ENCODE results near the gene RNMT. TPM values are rescaled to one million over a fixed set of nuclear protein-coding genes. Genes with fewer than 3 reads are reported as not detected.
A peak's percentile ranks its signal among the peaks of the same experiment; 100 is the strongest.
"Not testable (repeated sequence)": the region's sequence is repeated elsewhere in the genome, so short reads cannot be mapped to it uniquely, and the experiment has no call there.

RNMT gene
- 30.7 TPM for total RNA-seq (ENCODE audit: unreplicated experiment)
- long read RNA-seq, full-length matches to known transcripts = 2 of 8 reads
- long read RNA-seq, partial matches to known transcripts = 4 of 8 reads
- long read RNA-seq, other reads (novel, unspliced or antisense) = 2 of 8 reads

DNA sequence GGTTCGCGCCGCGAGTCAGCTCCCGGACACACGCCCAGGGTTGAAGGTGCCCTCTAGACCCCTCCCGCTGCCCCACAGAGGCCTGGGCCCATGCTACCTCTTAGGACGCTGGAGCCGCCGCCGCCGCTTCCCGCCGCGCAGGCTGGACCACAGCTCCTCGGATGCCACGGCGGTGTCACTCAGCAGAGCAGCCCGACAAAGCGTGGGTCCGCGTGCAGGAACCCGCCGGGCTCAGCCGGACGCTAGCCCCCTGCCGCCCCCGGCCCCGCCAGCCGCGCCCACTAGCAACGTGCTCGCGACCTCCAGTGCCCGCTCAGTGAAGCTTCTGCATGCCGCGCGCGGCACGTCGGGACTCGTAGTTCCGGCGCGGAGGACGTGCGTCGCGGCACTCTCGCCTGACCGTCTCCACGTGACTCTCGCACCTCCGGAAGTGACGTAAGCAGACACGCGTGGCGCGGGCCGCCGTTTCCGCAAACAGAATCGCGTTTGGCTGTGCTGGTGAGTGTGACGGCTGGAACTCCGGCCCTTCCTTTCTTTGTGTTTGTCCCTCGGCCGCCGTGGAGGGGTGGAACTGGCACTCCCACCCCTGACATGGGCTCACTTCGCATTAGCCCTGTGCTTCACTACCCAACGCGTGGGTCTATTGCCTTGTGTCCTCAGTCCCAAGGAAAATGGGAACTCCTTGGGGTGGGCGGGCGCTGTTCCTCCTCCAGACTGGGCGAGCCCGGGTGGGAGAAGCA, at the start of gene RNMT, which contains the start of gene FAM210A:
TSS of gene RNMT (plus strand) at position 442 of the 740 bp plus-strand sequence. CDS start 4,845 bp downstream, outside the sequence.
TSS of gene FAM210A (minus strand) at position 327 of the 740 bp plus-strand sequence. CDS start 44,481 bp downstream, outside the sequence.
- Mint-ChIP-seq H3K4me3 (ENCODE audit: unreplicated experiment) (peak within 1 kb of the TSS; percentile 87), H3K36me3 (ENCODE audit: low read depth, unreplicated experiment) (peaks cover 6% of the 10 kb centered on the region), H3K27ac (ENCODE audit: unreplicated experiment) (peak within 1 kb of the TSS; percentile 99)

GRCh38 chr18:13677350-13677749, 49.1 kb upstream of the RNMT start:
- Mint-ChIP-seq H3K4me3 (ENCODE audit: unreplicated experiment) (peak overlapping the region; percentile 74), H3K9me3 (ENCODE audit: unreplicated experiment) (peaks cover 11% of the 10 kb centered on the region), H3K36me3 (ENCODE audit: low read depth, unreplicated experiment) (peaks cover 12% of the 10 kb centered on the region)
- H3K4me1 Mint-ChIP-seq (ENCODE audit: unreplicated experiment); H3K27me3 Mint-ChIP-seq (ENCODE audit: unreplicated experiment); H3K27ac Mint-ChIP-seq (ENCODE audit: unreplicated experiment); DNase-seq (ENCODE audit: low spot score): not testable (repeated sequence)

More for the DNA sequence above, at the start of gene RNMT, which contains the start of gene FAM210A:
- DNase-seq (ENCODE audit: low spot score) = peak; percentile 93
- Mint-ChIP-seq H3K4me1 (ENCODE audit: unreplicated experiment) (peaks cover 20% of the 10 kb centered on the region), H3K9me3 (ENCODE audit: unreplicated experiment) (no peaks in the 10 kb centered on the region), H3K27me3 (ENCODE audit: unreplicated experiment) (peaks cover 12% of the 10 kb centered on the region)
- TF ChIP-seq, protein P1, sequence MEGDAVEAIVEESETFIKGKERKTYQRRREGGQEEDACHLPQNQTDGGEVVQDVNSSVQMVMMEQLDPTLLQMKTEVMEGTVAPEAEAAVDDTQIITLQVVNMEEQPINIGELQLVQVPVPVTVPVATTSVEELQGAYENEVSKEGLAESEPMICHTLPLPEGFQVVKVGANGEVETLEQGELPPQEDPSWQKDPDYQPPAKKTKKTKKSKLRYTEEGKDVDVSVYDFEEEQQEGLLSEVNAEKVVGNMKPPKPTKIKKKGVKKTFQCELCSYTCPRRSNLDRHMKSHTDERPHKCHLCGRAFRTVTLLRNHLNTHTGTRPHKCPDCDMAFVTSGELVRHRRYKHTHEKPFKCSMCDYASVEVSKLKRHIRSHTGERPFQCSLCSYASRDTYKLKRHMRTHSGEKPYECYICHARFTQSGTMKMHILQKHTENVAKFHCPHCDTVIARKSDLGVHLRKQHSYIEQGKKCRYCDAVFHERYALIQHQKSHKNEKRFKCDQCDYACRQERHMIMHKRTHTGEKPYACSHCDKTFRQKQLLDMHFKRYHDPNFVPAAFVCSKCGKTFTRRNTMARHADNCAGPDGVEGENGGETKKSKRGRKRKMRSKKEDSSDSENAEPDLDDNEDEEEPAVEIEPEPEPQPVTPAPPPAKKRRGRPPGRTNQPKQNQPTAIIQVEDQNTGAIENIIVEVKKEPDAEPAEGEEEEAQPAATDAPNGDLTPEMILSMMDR (IDR thresholded peaks at IDR 0.05; ENCODE audit: unreplicated experiment) = no peak

DNA sequence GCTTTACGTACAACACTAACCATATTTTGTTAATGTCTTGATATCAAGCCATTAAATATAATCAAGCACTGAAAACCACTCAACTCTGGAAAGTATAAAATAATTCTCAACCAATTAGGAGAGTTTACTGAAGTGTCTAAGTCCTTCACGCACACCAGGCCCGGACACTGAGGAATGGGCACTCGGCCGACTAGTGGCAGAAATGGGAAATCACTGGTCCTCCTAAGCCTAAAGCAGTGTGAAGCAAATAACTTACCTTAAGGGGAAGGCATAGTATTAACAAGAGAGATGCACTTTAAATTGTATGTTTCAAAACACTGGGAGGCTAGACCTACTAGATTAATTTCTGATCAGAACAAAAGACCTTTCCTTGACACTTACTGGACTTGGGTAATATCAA, 45.9 kb upstream of the RNMT start:
- DNase-seq (ENCODE audit: low spot score) = peak; percentile 46
- H3K4me3 Mint-ChIP-seq (ENCODE audit: unreplicated experiment) = no peak overlapping the region

DNA sequence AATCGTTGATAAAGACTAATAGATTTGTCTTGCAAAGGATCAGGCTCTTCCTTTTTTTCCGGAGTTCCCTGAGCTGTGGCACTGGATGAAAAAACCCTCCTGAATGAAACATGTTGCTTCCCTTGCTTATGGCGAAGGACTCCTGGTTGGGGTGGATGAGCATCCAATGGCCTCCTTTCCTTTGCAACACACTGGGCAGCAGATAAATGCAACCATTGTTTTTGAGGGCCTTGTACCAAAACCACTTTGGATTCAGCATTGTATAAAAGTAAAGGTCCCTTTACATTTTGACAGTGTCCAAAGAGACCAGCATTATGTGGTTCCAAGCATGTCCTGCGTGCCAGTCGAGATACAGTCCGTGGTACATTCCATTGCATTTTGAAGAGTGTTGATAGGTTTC, 44.8 kb upstream of the RNMT start:
- Mint-ChIP-seq H3K4me1 (ENCODE audit: unreplicated experiment) (no peaks in the 10 kb centered on the region), H3K9me3 (ENCODE audit: unreplicated experiment) (peaks cover 4% of the 10 kb centered on the region), H3K27ac (ENCODE audit: unreplicated experiment) (no peak overlapping the region), H3K36me3 (ENCODE audit: low read depth, unreplicated experiment) (peaks cover 5% of the 10 kb centered on the region), H3K27me3 (ENCODE audit: unreplicated experiment) (peaks cover 1% of the 10 kb centered on the region), H3K4me3 (ENCODE audit: unreplicated experiment) (no peak overlapping the region)
- TF ChIP-seq, protein P1 (IDR thresholded peaks at IDR 0.05; ENCODE audit: unreplicated experiment) = no peak
- no peak for DNase-seq (ENCODE audit: low spot score)

More for the DNA sequence above, 45.9 kb upstream of the RNMT start:
- H3K27me3 Mint-ChIP-seq (ENCODE audit: unreplicated experiment) = peaks cover 1% of the 10 kb centered on the region
- H3K36me3 Mint-ChIP-seq (ENCODE audit: low read depth, unreplicated experiment) = peaks cover 8% of the 10 kb centered on the region
- H3K27ac Mint-ChIP-seq (ENCODE audit: unreplicated experiment) = no peak overlapping the region
- peaks cover 11% of the 10 kb centered on the region for H3K9me3 Mint-ChIP-seq (ENCODE audit: unreplicated experiment)
- no peaks in the 10 kb centered on the region for H3K4me1 Mint-ChIP-seq (ENCODE audit: unreplicated experiment)
- TF ChIP-seq, protein P1 (IDR thresholded peaks at IDR 0.05; ENCODE audit: unreplicated experiment) = peak; percentile 78

DNA sequence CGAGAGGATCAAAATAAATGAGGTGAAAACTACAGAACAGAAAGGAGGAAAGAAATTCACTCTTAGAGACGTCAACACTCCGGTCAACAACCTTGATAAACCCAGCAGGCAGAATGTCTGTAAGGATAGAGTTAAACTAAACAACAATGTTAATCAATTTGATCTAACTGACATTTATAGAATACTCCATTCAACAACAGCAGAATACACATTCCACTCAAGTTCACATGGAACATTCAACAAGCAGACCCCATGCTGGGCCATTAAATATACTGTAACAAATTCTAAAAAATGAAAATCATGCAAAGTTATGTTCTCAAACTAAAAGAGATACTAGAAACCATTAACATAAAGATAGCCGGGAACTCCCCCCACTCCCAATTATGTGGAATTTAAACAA, 41.9 kb upstream of the RNMT start:
- H3K4me3 Mint-ChIP-seq (ENCODE audit: unreplicated experiment) = no peak overlapping the region
- TF ChIP-seq, protein P1 (IDR thresholded peaks at IDR 0.05; ENCODE audit: unreplicated experiment) = no peak
- H3K9me3 Mint-ChIP-seq (ENCODE audit: unreplicated experiment) = no peaks in the 10 kb centered on the region
- no peak for DNase-seq (ENCODE audit: low spot score)
- H3K4me1 Mint-ChIP-seq (ENCODE audit: unreplicated experiment) = peaks cover 7% of the 10 kb centered on the region
- H3K27ac Mint-ChIP-seq (ENCODE audit: unreplicated experiment) = no peak overlapping the region
- no peaks in the 10 kb centered on the region for H3K27me3 Mint-ChIP-seq (ENCODE audit: unreplicated experiment)
- peaks cover 14% of the 10 kb centered on the region for H3K36me3 Mint-ChIP-seq (ENCODE audit: low read depth, unreplicated experiment)
